Measurements from ENCODE around the gene CACNG8.
"Not testable (repeated sequence)": the region's sequence is repeated elsewhere in the genome, so short reads cannot be mapped to it uniquely, and the experiment has no call there.

Gene CACNG8

DNA sequence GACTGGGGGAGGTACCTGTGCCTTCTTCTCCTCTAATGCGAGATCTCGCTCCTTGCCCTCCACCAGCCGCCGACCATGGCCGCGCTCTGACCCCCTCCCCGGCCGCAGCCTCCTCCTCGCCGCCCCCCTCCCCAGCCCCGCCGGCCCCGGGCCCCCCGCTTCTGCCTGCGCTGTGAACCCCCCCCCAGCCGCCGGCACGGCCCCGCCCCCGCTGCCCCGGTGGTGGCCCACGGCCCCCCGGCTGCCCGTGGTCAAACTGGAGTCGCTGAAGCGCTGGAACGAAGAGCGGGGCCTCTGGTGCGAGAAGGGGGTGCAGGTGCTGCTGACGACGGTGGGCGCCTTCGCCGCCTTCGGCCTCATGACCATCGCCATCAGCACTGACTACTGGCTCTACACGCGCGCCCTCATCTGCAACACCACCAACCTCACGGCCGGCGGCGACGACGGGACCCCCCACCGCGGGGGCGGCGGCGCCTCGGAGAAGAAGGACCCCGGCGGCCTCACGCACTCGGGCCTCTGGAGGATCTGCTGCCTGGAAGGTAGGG lies at the start of gene CACNG8:
CACNG8 (plus strand) TSS at position 51 of the 545 bp plus-strand sequence.
- DNase-seq (ENCODE audit: insufficient read length, low spot score), result no peak
- TF ChIP-seq POLR2A (IDR thresholded peaks at IDR 0.05; ENCODE audit: low read depth, low read length), result no peak
- FAIRE-seq, result no peak

DNA sequence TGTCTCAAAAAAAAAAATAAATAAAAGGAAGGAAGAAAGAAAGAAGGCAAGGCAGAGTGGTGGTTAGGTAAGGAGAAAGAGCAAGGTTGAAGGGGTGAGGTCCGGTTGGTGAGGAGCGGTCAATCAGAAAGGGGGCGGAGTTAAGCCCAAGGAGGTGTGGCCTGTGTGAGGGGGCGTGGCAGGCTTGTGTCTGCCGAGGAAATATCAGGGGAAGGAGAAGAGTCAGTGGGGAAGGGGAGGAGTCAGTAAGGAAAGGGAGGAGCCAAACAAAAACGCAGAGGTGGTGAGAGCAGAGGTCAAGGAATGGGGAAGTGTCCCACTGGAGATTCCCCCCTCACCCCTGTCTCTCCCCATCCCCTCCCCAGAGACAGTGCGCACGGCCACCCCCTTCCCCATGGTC lies 47.7 kb upstream of the CACNG8 start:
- no peak for TF ChIP-seq POLR2A (IDR thresholded peaks at IDR 0.05; ENCODE audit: low read depth, low read length)
- DNase-seq (ENCODE audit: insufficient read length, low spot score) (no peak), FAIRE-seq (no peak)

DNA sequence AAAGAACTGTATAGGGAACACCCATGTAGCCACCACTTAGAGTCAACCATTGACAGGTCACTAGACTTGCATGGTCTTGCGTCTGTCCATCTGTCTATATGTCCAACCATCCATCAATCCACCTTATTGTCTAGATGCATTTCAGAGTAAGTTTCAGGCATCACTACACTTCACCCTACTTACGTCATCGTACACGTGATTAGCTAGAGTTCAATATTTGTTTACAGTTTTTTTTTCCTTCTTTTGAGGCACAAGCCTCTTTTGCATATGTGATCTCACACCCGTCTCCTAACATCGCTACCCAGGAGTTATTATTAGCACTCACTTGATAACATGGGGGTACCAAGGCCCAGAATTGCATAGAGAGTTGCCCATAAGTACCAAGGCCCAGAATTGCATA lies 46.7 kb upstream of the CACNG8 start:
- FAIRE-seq, result no peak
- no peak for DNase-seq (ENCODE audit: insufficient read length, low spot score)
- no peak for TF ChIP-seq POLR2A (IDR thresholded peaks at IDR 0.05; ENCODE audit: low read depth, low read length)

DNA sequence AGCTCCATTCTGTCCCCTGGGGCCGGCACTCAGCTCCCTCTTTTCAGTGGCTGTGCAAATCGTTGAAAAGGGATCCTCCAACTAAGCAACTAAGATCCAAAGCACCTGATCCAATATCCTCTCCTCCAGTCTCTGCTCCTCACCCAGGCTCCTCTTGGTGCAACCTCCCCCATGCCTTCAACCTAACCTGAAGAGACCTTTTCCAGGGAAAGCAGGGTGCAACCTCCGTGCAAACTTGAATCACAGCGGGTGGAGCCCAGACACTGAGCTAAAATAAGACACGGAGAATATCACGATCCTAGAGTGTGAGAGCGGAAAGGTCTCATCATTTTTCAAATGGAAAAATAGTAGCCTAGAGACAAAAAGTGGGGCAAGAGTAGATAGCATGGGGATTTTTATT lies 45.4 kb upstream of the CACNG8 start:
- no peak for FAIRE-seq
- no peak for TF ChIP-seq POLR2A (IDR thresholded peaks at IDR 0.05; ENCODE audit: low read depth, low read length)
- no peak for DNase-seq (ENCODE audit: insufficient read length, low spot score)

DNA sequence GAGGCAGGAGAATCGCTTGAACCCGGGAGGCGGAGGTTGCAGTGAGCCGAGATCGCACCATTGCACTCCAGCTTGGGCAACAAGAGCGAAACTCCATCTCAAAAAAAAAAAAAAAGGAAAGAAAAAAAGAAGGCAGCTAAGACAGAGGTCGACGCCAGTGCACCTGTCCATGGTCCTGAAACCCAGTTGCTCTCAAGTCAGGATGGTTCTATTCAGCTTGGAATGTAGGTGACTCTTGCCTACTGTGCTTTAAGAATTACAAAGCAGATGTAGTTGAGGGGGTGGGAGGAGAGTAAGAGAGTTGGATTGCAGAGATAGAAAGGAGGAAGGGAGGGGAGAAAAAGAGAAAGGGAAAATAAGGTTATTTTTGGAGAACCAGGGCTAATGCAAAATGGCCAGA lies 35.0 kb upstream of the CACNG8 start:
- no peak for DNase-seq (ENCODE audit: insufficient read length, low spot score)
- FAIRE-seq, result no peak

DNA sequence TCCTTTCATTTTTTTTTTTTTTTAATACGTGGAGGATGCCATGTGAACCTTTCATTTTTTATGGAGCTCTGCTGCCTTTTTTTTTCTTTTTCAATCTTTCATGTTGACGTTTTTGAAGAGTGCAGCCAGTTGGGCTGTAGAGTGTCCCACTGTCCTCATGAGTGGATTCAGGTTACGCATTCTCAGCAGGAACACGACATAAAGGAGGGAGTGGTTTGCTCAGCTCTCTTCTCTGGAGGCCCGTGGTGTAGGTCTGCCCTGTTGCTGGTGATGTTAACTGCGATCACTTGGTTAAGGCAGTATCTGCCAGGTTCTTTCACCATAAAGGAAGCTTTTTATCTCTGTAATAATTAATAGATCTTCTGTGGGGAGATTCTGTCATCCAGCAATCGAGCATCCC lies 26.7 kb upstream of the CACNG8 start:
- DNase-seq (ENCODE audit: insufficient read length, low spot score), result no peak
- FAIRE-seq, result no peak
- no peak for TF ChIP-seq POLR2A (IDR thresholded peaks at IDR 0.05; ENCODE audit: low read depth, low read length)

More for the DNA sequence above, 35.0 kb upstream of the CACNG8 start:
- no peak for TF ChIP-seq POLR2A (IDR thresholded peaks at IDR 0.05; ENCODE audit: low read depth, low read length)

DNA sequence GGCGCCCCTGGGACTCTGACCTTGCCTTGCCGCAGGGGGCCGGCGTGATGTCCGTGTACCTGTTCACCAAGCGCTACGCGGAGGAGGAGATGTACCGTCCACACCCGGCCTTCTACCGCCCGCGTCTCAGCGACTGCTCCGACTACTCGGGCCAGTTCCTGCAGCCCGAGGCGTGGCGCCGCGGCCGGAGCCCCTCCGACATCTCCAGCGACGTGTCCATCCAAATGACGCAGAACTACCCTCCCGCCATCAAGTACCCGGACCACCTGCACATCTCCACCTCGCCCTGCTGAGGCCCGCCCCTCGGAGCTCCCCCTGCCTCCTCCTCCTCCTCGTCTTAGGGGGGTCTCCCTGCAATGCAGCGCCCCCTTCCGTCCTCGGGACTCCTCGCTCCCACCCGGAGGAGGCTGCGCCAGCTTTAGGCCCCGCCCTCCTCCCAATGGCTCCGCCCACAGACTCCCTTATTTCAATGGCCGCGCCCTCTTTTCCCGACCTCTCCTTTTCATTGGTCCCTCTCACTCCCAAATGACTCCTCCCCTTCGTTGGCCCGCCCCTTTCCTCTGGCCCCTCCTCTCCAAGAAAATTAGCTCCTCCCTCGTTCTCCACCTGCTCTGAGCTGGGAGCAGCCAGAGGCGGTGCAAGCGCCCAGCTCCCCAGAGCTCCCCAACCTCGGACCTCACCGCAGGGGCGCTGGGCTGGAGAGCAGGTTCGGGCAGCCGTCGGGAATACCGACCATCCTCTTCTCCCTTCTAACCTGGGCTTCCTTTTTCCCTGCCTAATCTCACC lies 20.5 kb upstream of the CACNG8 start:
- FAIRE-seq, result no peak
- no peak for TF ChIP-seq POLR2A (IDR thresholded peaks at IDR 0.05; ENCODE audit: low read depth, low read length)
- DNase-seq (ENCODE audit: insufficient read length, low spot score), result peak; percentile 51

DNA sequence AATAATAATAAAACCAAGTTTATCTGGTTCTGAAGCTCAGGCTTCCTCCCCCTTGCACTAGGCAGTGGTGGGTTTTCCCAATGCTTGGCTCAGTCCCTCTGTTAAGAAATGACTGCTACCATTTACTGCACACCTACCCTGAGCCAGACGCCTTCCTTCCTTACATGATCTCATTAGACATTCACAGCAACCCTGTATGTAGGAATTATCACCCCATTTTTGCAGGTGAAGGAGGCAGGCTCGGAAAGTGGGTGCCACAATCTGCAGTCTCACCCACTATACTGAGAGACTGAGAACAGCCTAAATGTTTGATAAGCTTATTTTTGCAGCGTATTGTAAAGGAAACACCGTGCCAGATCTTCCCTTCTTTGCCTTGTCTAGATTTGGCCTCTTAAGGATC lies 18.3 kb upstream of the CACNG8 start:
- FAIRE-seq (no peak), DNase-seq (ENCODE audit: insufficient read length, low spot score) (no peak)
- no peak for TF ChIP-seq POLR2A (IDR thresholded peaks at IDR 0.05; ENCODE audit: low read depth, low read length)

DNA sequence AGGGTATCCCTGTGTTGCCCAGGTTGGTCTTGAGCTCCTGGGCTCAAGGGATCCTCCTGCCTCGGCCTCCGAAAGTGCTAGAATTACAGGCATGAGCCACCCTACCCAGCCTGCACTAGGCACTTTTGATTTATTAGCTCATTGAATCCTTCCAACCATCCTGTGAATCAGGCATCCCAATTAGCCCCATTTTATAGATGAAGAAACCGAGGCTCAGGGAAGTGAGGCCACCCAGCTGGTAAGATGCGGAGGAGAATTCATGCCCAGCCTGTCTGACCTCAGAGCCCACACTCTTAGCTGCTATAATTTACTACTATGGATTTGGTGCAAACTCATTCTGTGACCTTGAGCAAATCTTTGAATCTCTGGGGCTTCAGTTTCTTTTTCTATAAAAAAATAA lies 17.8 kb upstream of the CACNG8 start:
- FAIRE-seq, result no peak

DNA sequence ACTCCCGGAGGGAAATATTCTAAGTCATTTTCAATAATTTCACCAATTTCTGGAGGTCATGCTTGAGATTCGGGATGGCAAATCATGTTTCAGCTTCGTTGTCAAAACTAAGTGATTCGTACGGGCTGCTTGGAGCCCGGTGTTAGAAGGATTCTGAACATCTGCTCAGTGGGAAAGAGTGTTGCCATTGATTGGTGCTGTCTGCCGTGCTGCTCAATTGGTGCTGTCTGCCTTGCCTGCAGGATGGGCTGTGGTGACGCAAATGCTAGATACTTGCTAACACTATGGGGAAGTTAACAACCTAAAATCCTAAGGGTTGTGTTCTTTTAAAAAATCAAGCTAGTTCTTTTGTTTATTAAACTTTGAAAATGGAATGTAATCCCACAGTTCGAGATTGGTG lies 17.3 kb upstream of the CACNG8 start:
- no peak for TF ChIP-seq POLR2A (IDR thresholded peaks at IDR 0.05; ENCODE audit: low read depth, low read length)
- FAIRE-seq (no peak), DNase-seq (ENCODE audit: insufficient read length, low spot score) (peak; percentile 68)

More for the DNA sequence above, 17.8 kb upstream of the CACNG8 start:
- TF ChIP-seq POLR2A (IDR thresholded peaks at IDR 0.05; ENCODE audit: low read depth, low read length), result no peak
- no peak for DNase-seq (ENCODE audit: insufficient read length, low spot score)

DNA sequence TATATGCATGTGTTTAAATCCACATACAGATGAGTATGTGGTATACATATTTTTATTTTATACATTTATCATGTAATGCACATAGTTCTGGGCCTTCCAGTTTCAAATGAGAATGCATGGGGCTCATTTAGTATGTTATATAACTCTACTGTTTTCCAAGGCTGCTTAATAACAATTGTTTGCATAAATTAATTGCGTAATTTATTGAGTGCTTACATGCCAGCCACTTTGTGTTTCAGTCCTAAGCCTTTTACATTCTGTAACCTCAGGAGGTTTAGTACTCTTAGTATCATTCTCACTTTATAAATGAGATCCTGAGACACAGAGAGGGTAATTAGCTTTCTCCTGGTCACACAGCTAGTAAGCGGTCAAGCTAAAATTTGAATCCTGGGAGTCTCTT lies 16.7 kb upstream of the CACNG8 start:
- DNase-seq (ENCODE audit: insufficient read length, low spot score), result no peak
- no peak for FAIRE-seq
- no peak for TF ChIP-seq POLR2A (IDR thresholded peaks at IDR 0.05; ENCODE audit: low read depth, low read length)

DNA sequence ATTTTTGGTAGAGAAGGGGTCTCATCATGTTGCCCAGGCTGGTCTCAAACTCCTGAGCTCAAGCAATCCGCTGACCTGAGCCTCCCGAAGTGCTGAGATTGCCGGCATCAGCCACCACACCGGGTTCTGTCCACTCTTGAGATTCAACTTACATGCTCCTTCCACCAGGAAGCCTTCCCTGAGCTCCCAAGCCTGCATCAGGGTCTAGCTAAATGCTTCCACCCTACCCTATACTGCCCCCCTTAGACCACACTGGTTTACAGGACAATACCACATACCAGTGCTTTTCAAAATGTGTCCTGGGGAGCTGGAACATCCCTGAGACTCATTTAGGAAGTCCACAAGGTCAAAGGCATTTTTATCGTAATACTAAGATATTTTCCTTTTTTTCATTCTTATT lies 15.1 kb upstream of the CACNG8 start:
- DNase-seq (ENCODE audit: insufficient read length, low spot score) (peak; percentile 58), FAIRE-seq (no peak)
- TF ChIP-seq POLR2A (IDR thresholded peaks at IDR 0.05; ENCODE audit: low read depth, low read length), result no peak

DNA sequence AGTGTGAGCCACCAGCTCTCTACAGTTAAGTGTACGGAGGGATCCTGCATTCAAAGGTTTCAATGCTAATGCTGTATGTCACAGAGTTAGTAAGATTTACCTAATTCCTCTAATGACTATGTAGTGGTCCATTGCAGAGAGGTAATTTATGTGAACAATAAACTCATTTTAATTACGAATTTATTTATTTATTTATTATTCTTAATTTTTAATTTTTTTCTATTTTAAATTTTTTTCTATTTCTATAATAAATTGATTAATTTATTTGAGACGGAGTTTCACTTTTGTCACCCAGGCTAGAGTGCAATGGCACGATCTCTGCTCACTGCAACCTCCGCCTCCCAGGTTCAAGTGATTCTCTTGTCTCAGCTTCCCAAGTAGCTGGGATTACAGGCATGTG lies 14.1 kb upstream of the CACNG8 start:
- not testable (repeated sequence) for DNase-seq (ENCODE audit: insufficient read length, low spot score); FAIRE-seq

DNA sequence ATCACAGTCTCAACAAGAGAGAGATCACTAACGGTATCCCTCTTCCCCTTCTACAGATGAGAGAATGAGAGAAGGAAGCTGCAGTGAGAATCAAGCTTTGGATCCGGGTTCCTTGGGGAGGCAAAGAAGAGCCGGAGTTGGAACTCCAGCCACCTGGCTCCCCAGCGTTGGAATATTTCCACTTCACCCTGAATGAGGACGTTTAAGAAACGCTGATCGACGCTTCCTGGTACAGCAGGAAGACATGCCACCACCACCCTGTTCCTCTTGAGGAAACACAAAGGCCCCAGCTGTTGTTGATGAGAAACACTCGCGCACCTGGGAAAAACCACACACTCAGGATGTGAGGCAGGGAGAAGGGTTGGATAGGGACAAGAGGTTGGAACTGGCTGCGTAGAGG lies 11.3 kb upstream of the CACNG8 start:
- no peak for FAIRE-seq
- no peak for DNase-seq (ENCODE audit: insufficient read length, low spot score)
- no peak for TF ChIP-seq POLR2A (IDR thresholded peaks at IDR 0.05; ENCODE audit: low read depth, low read length)

DNA sequence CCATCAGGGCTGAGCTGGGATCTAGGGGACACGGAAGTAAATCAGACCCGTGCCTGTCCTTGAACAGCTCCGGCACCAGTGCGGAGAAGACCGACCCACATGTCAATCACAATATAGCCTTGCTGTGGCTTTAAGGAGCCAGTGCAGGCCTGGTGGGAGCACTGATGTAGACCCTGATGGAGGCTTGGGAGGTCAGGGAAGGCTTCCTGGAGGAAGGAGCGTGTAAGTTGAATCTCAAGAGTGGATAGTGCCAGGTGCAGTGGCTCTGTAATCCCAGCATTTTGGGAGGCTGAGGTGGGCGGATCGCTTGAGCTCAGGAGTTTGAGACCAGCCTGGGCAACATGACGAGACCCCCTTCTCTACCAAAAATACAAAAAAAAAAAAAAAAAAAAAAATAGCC lies 10.8 kb upstream of the CACNG8 start:
- DNase-seq (ENCODE audit: insufficient read length, low spot score), result no peak
- no peak for FAIRE-seq
- no peak for TF ChIP-seq POLR2A (IDR thresholded peaks at IDR 0.05; ENCODE audit: low read depth, low read length)
